CD4-positive, alpha-beta T cell treated with Interleukin-17A for 1 hour (primary cell): Measurements from ENCODE around the gene ZNF25.
"Not testable (repeated sequence)": the region's sequence is repeated elsewhere in the genome, so short reads cannot be mapped to it uniquely, and the experiment has no call there.

Source experiments
- DNase-seq: peaks from one replicate; pipeline ENCODE4 v3.0.0-alpha.2; 2020

ZNF25 gene

GRCh38 chr10:37937864-37938263 is 38.6 kb downstream of the ZNF25 start:
- DNase-seq = no peak

- DNase-seq = no peak
Observed at GRCh38 chr10:37934791-37935190, 41.7 kb downstream of the ZNF25 start.

GRCh38 chr10:37930423-37930822 is 46.0 kb downstream of the ZNF25 start:
- no peak for DNase-seq

GRCh38 chr10:37908165-37908564 is 68.3 kb downstream of the ZNF25 start:
- DNase-seq = not testable (repeated sequence)

- DNase-seq = no peak
Observed at GRCh38 chr10:37906382-37906781, 70.1 kb downstream of the ZNF25 start.
